ENCODE measurements around the gene SNX20. TPM values are rescaled to one million over a fixed set of nuclear protein-coding genes. Genes with fewer than 3 reads are reported as not detected.
A peak's percentile ranks its signal among the peaks of the same experiment; 100 is the strongest.

SNX20 gene
- total and polyA plus RNA-seq, 8 donors: 1.3 to 17.6 (median 1.5) TPM

GRCh38 chr16:50717494-50717893 is 36.4 kb upstream of the SNX20 start:
- Histone ChIP-seq H3K4me3 (no peak overlapping the region), H3K36me3 (peaks cover 0 to 11% of the 10 kb centered on the region in 2 donors), H3K4me1 (peaks cover 0 to 53% of the 10 kb centered on the region in 2 donors), H3K27me3 (no peaks in the 10 kb centered on the region), H3K9me3 (no peaks in the 10 kb centered on the region), H3K27ac (no peak overlapping the region)
- no peak for TF ChIP-seq CTCF (IDR thresholded peaks at IDR 0.05)
- ATAC-seq: no peak
- intact Hi-C loops (cut with DNase I): no loop called here
- no peak for DNase-seq

- Histone ChIP-seq H3K27ac (no peak overlapping the region), H3K4me3 (no peak overlapping the region), H3K4me1 (peaks cover 0 to 57% of the 10 kb centered on the region in 2 donors), H3K27me3 (no peaks in the 10 kb centered on the region), H3K9me3 (no peaks in the 10 kb centered on the region), H3K36me3 (peaks cover 0 to 10% of the 10 kb centered on the region in 2 donors)
- ATAC-seq (no peak), DNase-seq (no peak)
- intact Hi-C loops (cut with DNase I): no loop called here
- TF ChIP-seq CTCF (IDR thresholded peaks at IDR 0.05): no peak
These were observed 36.0 kb upstream of the SNX20 start for GRCh38 chr16:50717091-50717490.

GRCh38 chr16:50712956-50713355 is 31.8 kb upstream of the SNX20 start:
- no peaks in the 10 kb centered on the region for H3K27me3 ChIP-seq
- intact Hi-C loops (cut with DNase I): no loop called here
- no peak for TF ChIP-seq CTCF (IDR thresholded peaks at IDR 0.05)
- H3K4me1 ChIP-seq: peaks cover 0 to 90% of the 10 kb centered on the region in 2 donors
- no peaks in the 10 kb centered on the region for H3K9me3 ChIP-seq
- no peak for DNase-seq
- peaks cover 0 to 19% of the 10 kb centered on the region in 2 donors for H3K36me3 ChIP-seq
- H3K4me3 ChIP-seq: no peak overlapping the region
- peak overlapping the region in 1 of 2 donors; percentile 50 for H3K27ac ChIP-seq
- no peak for ATAC-seq

GRCh38 chr16:50712560-50712898 is 31.4 kb upstream of the SNX20 start:
- Histone ChIP-seq H3K27me3 (no peaks in the 10 kb centered on the region), H3K36me3 (peaks cover 0 to 19% of the 10 kb centered on the region in 2 donors), H3K27ac (peak overlapping the region in 1 of 2 donors; percentile 50), H3K4me1 (peaks cover 0 to 93% of the 10 kb centered on the region in 2 donors), H3K4me3 (no peak overlapping the region), H3K9me3 (no peaks in the 10 kb centered on the region)
- intact Hi-C loops (cut with DNase I): no loop called here
- ATAC-seq (no peak), DNase-seq (no peak)
- no peak for TF ChIP-seq CTCF (IDR thresholded peaks at IDR 0.05)

GRCh38 chr16:50711862-50712559 is 30.9 kb upstream of the SNX20 start:
- no peak overlapping the region for H3K4me3 ChIP-seq
- no peak for ATAC-seq
- peaks cover 0 to 90% of the 10 kb centered on the region in 2 donors for H3K4me1 ChIP-seq
- peak overlapping the region in 1 of 2 donors; percentile 45 for H3K27ac ChIP-seq
- H3K27me3 ChIP-seq: no peaks in the 10 kb centered on the region
- intact Hi-C loops (cut with DNase I): no loop called here
- peaks cover 0 to 19% of the 10 kb centered on the region in 2 donors for H3K36me3 ChIP-seq
- no peaks in the 10 kb centered on the region for H3K9me3 ChIP-seq
- no peak for DNase-seq
- no peak for TF ChIP-seq CTCF (IDR thresholded peaks at IDR 0.05)

Data from left lung (tissue), 10 donors.